SKM-1 treated with dmso at 0.1 percent for 144 hours (cell line): ENCODE results near the gene CAPZB.
A peak's percentile ranks its signal among the peaks of the same experiment; 100 is the strongest.

Source experiments
- DNase-seq: peaks from one replicate; lab custom pipeline; 2025; ENCODE audit not compliant: unreplicated experiment; lab: John Stamatoyannopoulos, UW

The CAPZB gene

GRCh38 chr1:19390901-19391595 lies 94.3 kb downstream of the CAPZB start:
- peak; percentile 12 for DNase-seq

DNA sequence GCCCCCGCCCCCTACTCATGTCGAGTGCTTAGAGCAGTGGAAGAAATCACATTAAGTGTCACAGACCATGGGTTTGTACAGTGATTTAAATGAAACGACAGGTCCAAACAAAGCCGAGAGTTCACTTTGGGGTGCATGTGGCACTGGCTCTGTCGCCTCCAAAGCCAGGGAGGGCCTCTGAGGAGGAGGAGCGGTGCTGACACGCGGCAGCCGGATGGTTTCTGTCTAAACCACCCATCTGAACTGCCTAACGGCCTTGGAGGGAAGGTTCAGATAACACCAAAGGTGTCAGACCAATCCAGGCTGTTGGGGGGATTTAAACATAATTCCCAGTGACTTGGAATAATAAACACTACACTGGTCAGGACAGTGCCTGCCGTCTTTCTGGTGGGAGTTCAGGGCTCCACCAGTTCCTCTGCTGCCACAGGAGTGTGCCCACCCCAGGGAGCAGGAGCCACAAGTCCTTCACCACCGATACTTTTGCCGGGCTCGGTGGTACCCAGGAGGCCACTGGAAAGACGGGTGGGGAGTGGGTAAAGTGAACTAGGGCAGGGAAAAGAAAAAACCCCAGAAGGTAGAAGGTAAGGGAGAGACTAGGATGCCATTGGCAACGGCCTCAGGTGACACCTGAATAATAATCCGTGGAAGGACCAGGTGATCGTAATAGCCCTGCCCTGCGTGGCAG lies 95.0 kb downstream of the CAPZB start:
- DNase-seq = no peak

- DNase-seq = no peak
Observed at GRCh38 chr1:19388980-19389379, 96.4 kb downstream of the CAPZB start.

- DNase-seq = no peak
Observed at GRCh38 chr1:19387045-19387467, 98.3 kb downstream of the CAPZB start.

GRCh38 chr1:19385869-19386591 lies 99.3 kb downstream of the CAPZB start:
- no peak for DNase-seq

DNA sequence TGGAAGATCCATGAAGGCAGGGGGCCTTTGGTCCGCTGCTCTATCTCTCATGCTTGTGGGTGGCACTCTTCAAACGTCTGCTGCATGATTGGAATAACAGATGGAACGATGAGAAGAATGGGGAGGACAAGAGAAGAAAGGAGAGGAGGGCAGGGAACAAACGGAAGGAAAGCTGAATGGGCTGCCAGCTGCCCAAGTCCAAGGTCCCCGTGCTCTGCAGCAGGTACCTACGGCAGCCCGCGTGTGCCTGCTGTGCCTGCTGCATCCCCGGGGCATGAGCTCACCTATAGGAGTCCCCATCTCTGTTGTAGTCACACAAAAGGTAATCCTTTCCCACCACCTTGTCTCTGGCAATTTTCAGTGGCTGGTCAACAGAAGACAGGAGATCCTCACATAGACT lies 100.1 kb downstream of the CAPZB start:
- no peak for DNase-seq

DNA sequence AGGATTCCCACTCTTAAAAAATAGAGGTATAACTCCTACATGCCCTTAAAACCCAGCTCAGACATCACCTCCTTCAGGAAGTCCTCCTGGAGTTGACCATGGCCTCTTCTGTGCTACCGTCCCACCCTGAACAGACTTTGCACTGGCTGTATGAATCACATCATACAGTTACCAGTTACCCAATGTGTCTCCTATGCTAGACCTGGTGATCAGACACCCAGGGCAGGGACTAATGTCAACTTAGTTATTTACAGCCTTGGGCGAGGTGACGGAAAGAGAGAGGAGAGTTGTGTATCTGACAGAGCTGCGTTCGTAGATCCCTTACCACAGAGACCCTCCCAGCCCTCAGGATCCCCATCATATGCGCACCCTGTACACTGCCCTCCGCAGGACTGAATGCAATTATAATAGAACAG lies 100.6 kb downstream of the CAPZB start:
- DNase-seq = no peak

GRCh38 chr1:19384113-19384512 lies 101.2 kb downstream of the CAPZB start:
- no peak for DNase-seq

DNA sequence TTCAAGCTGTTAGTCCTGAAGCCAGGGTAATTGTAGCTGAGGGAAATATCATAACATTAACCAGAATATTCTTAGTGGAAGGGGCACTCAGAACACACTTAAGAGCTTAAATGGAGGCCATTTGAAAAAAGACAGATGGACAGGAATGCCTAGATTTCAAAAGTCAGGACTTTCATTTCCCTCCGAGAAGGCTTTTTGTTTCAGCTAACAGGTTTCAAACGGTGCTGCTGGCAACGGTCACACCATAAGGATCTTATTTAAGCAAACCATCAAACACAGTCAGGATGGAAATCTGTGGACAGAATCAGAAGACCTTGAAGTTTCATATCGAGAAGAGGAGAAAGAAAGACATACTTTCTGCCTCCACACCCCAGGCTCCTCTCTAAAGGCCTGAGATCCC lies 103.1 kb downstream of the CAPZB start:
- DNase-seq = no peak

DNA sequence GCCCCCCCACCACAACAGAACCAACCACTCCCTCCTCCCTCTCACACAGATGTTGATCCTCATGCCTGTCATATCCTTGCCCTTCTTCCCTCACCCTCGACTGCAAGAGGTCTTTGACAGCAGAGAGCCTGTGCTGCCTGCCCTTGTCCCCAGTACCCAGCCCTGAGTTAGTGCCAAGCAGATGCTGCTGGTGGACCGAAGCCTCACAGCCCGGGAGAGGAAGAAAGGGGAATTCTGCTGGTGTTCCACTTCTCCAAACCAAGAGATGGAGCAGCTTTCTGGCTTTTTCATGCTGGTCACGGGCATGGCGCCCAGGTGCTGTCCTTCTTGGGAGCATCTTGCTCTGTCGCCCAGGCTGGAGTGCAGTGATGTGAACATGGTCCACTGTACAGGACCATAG lies 104.1 kb downstream of the CAPZB start:
- DNase-seq = no peak

DNA sequence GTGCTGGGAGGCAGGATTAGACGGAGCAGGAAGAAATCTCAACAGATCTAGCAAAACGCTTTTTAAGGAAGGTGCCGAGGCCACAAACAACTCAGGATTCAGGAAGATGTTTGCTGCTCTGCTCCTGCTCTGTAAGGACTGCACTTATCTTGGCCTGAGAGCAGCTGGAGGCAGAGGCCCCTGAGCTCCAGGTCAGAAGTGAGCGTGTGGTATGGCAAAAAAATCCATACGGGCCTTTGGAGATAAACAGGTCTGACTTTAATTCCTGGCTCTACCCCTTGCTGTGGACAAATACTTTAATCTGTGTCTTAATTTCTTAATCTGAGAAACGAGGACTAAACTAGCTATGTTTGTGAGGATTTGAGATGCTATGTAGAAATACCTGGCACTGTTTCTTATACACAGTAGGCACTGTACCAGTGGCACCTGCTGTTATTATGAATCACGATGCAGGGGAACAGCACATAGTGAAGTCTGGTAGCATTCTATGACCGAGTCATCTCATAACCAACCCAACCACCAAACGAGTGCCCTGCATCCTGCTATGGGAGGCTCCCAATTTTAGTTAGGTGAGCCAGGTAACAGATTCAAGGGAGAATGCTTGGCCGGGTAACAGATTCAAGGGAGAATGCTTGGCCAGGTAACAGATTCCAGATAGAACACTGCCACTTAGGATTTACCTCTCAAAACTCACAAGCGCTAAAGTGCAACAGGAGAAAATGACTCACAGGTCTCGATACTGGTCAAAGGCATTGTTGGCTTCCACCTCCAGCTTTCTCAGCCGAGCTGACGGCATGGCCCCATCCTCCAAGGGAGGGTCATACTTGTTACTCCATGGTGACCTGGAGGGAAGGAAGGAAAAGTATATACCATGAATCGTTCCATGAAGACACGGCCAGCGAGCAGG lies 107.3 kb downstream of the CAPZB start:
- no peak for DNase-seq

DNA sequence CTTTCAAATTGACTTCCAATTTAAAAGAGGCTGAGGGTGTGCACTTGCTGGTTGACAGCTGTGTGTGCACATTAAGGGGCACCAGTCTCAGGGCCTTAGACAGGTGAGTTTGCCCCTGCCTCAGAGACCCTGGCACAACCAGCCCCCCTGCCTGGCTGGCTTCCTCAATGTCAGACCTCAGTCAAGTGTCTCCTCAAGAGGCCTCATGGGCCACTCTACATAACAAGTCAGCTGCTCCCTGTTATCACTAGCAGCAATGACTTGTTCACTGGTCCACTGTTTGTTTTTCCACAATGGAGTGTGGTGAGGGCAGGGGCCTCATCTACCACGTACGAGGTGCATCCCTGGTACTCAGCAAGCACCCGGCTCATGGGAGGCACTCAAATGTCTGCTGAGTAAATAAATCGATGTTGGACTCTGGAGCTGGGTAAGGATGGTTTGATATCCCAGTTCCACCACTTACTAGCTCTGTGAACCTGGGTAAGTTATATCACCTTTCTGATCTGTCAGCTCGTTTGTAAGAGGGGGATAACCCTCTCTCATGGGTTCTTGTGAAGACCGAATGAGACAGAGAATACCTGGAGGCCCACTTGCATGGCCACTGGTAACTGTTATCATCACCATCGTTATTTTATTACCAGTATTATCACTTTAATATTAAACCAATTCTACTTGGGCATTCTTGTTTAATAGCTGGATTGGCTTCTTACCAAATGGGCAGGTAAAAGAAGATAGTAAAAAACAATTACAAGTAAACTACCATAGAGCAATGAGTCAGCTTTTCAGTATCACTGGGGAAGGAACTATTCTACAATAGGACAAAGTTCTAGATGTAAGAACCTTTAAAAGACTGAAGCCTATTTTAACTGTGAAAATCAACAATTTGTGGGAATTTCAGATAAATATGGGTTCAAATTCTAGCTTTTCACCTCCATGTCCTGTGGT lies 108.6 kb downstream of the CAPZB start:
- DNase-seq = no peak

DNA sequence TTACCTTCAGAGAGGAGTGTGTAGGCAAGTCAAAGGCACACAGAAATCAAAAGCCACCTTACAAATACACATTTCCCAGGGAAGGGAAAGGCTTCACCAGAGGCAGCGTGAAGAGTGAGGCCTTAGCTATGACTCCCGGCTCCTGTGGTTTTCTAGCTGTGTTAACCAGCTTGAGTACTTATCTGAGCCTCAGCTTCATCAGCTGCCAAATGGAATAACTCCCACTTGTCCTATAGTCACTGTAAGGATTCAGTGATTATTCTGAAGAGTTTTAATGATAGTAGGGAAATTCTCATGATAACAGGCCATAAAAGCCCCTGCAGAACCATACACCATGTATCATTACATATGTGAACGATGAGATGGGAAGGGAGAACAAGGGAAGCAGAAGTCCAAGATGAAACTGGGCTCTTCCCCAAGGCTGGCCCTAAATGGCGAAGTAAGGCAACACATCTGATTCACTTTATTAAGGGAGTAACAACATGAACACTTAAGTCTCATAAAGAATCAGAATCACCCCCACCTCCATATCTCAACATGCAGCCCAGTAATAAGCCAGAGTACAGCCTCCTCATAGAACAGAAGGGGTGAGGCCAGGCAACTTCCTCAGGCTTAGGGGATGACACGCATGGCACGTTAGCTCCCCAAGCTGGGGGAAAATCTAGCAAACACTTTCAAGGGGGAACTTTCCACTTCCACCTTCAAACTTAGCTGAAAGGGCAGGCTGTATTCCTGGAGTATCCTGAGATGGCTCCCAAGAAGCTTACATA lies 109.5 kb downstream of the CAPZB start:
- DNase-seq = no peak

DNA sequence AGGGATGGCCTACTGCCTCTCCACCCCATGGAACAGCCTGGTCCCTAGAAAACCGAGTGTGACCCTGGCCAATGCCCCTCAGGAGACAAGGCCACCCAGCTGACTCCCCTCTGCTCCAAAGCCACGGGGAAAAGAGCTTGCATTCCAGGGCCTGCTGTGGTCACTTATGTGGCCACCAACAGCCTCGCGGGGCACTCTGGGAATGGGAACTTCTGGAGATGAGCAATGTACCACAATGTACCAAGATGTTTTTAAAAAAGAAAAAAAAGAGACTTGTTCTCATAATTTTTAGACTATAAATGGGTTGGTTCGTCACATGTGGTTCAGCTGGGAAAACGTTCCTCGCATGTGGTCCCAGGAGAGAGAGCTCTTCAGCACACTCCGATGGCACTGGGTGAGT lies 110.4 kb downstream of the CAPZB start:
- DNase-seq = no peak

DNA sequence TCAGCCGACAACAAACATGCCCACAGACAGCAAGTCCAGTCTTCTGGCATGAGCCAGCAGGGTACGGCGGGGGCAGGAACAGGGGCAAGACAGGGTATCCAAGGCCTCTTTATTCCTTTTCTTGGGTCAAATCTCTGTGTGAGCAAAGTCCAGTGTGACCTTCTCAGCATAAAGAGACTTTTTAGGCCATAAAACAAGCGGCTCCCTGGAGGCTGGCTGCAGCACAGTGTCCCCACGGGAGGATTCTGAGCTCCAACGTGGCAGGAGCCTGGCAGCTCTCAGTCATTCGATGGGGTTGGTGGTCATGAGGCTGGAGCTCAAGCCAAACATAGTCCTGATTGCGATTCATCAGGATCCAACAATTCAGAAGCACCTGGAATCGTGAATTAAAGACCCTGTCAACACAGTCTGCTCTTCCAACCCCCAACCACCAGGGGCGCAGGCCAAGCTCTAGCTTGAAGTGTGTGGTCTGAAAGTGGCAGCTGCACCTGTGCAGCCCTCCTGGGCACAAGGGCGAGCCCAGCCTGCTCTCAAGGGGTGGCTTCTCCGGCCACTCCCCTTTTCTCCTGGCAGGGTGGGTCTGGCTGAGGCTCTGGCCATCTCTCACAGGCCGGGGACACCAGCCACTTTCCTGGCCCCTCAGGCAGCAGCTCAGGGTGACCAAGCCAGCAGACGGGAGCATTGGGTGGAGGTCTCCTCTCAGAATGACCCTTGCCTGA lies 111.1 kb downstream of the CAPZB start:
- no peak for DNase-seq

- no peak for DNase-seq
Observed at GRCh38 chr1:19373211-19374082, 111.9 kb downstream of the CAPZB start.

DNA sequence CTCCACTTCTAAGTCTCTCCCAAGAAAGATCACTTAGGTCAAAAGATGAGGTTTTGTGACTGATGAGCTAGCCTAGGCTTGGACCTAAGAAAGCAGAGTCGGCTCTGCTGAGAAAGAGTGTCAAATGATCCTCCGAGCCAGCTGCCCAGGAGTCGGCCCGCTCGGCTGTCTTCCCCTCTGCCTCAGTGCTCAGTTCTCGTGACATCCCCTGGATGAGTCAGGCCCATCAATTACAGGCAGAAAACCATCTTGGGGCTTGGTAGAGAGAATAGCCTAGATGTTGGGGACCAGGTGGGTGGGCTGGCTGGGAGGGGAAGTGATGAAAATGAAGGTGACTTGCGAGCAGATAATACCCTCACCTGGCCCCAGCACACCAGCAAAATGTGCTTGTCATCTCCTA lies 112.7 kb downstream of the CAPZB start:
- DNase-seq = no peak

GRCh38 chr1:19372136-19372514 lies 113.2 kb downstream of the CAPZB start:
- no peak for DNase-seq
